ENCODE data around the gene CCDC40. TPM values are rescaled to one million over a fixed set of nuclear protein-coding genes. Genes with fewer than 3 reads are reported as not detected.

Gene CCDC40
- total and polyA plus RNA-seq, 2 of the 13 experiments (the other 11 are each of a cell fraction or from before 2014, with no cell fraction given): 4.1 to 5.5 TPM

DNA sequence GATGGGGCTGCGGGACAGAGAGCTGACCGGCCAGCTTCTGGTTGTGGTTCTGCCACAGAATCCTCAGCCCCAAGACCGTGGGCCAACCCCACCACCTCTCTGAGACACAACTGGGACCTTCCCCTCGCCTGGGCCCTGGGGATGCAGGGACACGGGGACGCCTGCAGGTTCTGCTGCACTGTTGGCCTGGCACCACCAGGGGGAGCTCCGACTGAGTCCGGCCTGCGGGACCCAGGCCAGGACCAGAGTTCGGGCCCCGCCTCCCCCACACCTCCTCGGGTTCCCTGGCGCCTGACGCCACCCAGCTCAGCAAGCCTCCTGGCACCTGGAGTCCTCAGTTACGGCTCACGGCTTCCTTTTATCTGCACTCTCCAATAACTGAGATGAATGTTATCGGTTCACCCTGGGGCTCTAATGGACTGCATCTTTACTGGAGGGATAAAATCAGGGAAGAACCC, 28.0 kb upstream of the CCDC40 start (continued):
- TF ChIP-seq, protein P1, sequence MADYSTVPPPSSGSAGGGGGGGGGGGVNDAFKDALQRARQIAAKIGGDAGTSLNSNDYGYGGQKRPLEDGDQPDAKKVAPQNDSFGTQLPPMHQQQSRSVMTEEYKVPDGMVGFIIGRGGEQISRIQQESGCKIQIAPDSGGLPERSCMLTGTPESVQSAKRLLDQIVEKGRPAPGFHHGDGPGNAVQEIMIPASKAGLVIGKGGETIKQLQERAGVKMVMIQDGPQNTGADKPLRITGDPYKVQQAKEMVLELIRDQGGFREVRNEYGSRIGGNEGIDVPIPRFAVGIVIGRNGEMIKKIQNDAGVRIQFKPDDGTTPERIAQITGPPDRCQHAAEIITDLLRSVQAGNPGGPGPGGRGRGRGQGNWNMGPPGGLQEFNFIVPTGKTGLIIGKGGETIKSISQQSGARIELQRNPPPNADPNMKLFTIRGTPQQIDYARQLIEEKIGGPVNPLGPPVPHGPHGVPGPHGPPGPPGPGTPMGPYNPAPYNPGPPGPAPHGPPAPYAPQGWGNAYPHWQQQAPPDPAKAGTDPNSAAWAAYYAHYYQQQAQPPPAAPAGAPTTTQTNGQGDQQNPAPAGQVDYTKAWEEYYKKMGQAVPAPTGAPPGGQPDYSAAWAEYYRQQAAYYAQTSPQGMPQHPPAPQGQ (CRISPR knock-in tag; IDR thresholded peaks at IDR 0.05; ENCODE audit: borderline replicate concordance): no peak
- no peak for TF ChIP-seq TCF12 (IDR thresholded peaks at IDR 0.05)
- no peak for TF ChIP-seq TCF12 (CRISPR knock-in tag; IDR thresholded peaks at IDR 0.05)
- no peak for TF ChIP-seq ZFP41 (CRISPR knock-in tag; IDR thresholded peaks at IDR 0.05; ENCODE audit: borderline replicate concordance)
- peak; percentile 39; the same call in 1 of the 2 replicates for TF ChIP-seq ZFP90 (CRISPR knock-in tag; IDR thresholded peaks at IDR 0.05; ENCODE audit: borderline replicate concordance)
- TF ChIP-seq ZNF670 (CRISPR knock-in tag; IDR thresholded peaks at IDR 0.05; ENCODE audit: borderline replicate concordance): no peak
- TF ChIP-seq, protein P2, sequence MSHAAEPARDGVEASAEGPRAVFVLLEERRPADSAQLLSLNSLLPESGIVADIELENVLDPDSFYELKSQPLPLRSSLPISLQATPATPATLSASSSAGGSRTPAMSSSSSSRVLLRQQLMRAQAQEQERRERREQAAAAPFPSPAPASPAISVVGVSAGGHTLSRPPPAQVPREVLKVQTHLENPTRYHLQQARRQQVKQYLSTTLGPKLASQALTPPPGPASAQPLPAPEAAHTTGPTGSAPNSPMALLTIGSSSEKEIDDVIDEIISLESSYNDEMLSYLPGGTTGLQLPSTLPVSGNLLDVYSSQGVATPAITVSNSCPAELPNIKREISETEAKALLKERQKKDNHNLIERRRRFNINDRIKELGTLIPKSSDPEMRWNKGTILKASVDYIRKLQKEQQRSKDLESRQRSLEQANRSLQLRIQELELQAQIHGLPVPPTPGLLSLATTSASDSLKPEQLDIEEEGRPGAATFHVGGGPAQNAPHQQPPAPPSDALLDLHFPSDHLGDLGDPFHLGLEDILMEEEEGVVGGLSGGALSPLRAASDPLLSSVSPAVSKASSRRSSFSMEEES (CRISPR knock-in tag; IDR thresholded peaks at IDR 0.05): no peak; the same call in 1 of the 2 replicates
- 0 out of 2 replicates have a peak, but pooled peaks have one; percentile 39 for TF ChIP-seq MZF1 (CRISPR knock-in tag; IDR thresholded peaks at IDR 0.05; ENCODE audit: borderline replicate concordance)
- TF ChIP-seq, protein P3, sequence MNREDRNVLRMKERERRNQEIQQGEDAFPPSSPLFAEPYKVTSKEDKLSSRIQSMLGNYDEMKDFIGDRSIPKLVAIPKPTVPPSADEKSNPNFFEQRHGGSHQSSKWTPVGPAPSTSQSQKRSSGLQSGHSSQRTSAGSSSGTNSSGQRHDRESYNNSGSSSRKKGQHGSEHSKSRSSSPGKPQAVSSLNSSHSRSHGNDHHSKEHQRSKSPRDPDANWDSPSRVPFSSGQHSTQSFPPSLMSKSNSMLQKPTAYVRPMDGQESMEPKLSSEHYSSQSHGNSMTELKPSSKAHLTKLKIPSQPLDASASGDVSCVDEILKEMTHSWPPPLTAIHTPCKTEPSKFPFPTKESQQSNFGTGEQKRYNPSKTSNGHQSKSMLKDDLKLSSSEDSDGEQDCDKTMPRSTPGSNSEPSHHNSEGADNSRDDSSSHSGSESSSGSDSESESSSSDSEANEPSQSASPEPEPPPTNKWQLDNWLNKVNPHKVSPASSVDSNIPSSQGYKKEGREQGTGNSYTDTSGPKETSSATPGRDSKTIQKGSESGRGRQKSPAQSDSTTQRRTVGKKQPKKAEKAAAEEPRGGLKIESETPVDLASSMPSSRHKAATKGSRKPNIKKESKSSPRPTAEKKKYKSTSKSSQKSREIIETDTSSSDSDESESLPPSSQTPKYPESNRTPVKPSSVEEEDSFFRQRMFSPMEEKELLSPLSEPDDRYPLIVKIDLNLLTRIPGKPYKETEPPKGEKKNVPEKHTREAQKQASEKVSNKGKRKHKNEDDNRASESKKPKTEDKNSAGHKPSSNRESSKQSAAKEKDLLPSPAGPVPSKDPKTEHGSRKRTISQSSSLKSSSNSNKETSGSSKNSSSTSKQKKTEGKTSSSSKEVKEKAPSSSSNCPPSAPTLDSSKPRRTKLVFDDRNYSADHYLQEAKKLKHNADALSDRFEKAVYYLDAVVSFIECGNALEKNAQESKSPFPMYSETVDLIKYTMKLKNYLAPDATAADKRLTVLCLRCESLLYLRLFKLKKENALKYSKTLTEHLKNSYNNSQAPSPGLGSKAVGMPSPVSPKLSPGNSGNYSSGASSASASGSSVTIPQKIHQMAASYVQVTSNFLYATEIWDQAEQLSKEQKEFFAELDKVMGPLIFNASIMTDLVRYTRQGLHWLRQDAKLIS (CRISPR knock-in tag; IDR thresholded peaks at IDR 0.05): no peak
- TF ChIP-seq POLR2AphosphoS5 (IDR thresholded peaks at IDR 0.05; ENCODE audit: low read depth, low read length): no peak
- TF ChIP-seq, protein P4, sequence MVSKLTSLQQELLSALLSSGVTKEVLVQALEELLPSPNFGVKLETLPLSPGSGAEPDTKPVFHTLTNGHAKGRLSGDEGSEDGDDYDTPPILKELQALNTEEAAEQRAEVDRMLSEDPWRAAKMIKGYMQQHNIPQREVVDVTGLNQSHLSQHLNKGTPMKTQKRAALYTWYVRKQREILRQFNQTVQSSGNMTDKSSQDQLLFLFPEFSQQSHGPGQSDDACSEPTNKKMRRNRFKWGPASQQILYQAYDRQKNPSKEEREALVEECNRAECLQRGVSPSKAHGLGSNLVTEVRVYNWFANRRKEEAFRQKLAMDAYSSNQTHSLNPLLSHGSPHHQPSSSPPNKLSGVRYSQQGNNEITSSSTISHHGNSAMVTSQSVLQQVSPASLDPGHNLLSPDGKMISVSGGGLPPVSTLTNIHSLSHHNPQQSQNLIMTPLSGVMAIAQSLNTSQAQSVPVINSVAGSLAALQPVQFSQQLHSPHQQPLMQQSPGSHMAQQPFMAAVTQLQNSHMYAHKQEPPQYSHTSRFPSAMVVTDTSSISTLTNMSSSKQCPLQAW (CRISPR knock-in tag; IDR thresholded peaks at IDR 0.05): peak; percentile 63
- TF ChIP-seq ZNF747 (CRISPR knock-in tag; IDR thresholded peaks at IDR 0.05; ENCODE audit: borderline replicate concordance): no peak
- TF ChIP-seq, protein P5, sequence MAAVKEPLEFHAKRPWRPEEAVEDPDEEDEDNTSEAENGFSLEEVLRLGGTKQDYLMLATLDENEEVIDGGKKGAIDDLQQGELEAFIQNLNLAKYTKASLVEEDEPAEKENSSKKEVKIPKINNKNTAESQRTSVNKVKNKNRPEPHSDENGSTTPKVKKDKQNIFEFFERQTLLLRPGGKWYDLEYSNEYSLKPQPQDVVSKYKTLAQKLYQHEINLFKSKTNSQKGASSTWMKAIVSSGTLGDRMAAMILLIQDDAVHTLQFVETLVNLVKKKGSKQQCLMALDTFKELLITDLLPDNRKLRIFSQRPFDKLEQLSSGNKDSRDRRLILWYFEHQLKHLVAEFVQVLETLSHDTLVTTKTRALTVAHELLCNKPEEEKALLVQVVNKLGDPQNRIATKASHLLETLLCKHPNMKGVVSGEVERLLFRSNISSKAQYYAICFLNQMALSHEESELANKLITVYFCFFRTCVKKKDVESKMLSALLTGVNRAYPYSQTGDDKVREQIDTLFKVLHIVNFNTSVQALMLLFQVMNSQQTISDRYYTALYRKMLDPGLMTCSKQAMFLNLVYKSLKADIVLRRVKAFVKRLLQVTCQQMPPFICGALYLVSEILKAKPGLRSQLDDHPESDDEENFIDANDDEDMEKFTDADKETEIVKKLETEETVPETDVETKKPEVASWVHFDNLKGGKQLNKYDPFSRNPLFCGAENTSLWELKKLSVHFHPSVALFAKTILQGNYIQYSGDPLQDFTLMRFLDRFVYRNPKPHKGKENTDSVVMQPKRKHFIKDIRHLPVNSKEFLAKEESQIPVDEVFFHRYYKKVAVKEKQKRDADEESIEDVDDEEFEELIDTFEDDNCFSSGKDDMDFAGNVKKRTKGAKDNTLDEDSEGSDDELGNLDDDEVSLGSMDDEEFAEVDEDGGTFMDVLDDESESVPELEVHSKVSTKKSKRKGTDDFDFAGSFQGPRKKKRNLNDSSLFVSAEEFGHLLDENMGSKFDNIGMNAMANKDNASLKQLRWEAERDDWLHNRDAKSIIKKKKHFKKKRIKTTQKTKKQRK (IDR thresholded peaks at IDR 0.05; ENCODE audit: low read length): no peak
- TF ChIP-seq, protein P6, sequence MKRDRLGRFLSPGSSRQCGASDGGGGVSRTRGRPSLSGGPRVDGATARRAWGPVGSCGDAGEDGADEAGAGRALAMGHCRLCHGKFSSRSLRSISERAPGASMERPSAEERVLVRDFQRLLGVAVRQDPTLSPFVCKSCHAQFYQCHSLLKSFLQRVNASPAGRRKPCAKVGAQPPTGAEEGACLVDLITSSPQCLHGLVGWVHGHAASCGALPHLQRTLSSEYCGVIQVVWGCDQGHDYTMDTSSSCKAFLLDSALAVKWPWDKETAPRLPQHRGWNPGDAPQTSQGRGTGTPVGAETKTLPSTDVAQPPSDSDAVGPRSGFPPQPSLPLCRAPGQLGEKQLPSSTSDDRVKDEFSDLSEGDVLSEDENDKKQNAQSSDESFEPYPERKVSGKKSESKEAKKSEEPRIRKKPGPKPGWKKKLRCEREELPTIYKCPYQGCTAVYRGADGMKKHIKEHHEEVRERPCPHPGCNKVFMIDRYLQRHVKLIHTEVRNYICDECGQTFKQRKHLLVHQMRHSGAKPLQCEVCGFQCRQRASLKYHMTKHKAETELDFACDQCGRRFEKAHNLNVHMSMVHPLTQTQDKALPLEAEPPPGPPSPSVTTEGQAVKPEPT (CRISPR knock-in tag; IDR thresholded peaks at IDR 0.05; ENCODE audit: low read depth): no peak
